HG02840 (cell line): ENCODE data around the gene MKRN2.

ENCODE experiments used
- ATAC-seq: cut with Tn5 transposase; IDR thresholded peaks from one replicate; pipeline ENCODE4 v1.9.1; 2021; ENCODE audit warnings: mild to moderate bottlenecking, moderate library complexity, moderate number of reproducible peaks; ENCODE audit not compliant: unreplicated experiment, low FRiP score

Gene MKRN2

GRCh38 chr3:12585181-12585580 lies 28.3 kb downstream of the MKRN2 start:
- ATAC-seq, result no peak

- ATAC-seq, result no peak
Measured at GRCh38 chr3:12585970-12586369, 29.1 kb downstream of the MKRN2 start.

- ATAC-seq, result no peak
Measured at GRCh38 chr3:12586403-12586802, 29.5 kb downstream of the MKRN2 start.

- no peak for ATAC-seq
Measured at GRCh38 chr3:12588039-12589009, 31.4 kb downstream of the MKRN2 start.

GRCh38 chr3:12590096-12590495 lies 33.2 kb downstream of the MKRN2 start:
- ATAC-seq, result no peak

- ATAC-seq, result no peak
Measured at GRCh38 chr3:12591456-12591855, 34.6 kb downstream of the MKRN2 start.

DNA sequence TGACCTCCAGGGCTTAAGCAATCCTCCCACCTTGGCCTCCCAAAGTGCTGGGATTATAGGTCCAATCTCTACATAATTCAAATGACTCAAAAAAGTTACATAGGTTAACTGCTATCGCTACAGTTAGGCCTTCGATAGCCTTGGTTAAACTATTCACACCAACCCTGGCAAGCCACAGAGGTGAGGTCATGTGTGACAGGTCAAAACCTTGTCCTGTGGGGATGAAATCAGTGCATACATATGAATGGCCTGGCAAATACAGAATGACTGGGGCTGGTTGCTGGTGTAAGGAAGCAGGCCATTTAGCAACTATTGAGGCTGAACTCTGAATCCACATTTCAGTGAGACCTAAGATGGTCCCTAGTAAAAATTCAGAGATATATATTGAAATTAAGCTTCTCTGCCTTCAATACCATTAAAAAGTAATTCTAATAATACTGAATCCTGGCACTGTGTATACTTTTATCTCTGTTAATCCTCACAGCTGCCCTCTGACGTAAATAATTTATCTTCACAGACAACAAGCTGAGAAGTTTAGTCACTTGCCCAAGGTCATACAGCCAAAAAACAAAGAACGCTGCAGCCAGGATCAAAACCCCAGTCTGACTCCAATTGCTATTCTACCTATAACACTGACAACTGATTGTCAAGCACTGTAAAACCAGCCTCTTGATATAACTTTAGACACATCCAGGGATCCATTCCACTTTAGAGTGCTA lies 35.3 kb downstream of the MKRN2 start:
- no peak for ATAC-seq

DNA sequence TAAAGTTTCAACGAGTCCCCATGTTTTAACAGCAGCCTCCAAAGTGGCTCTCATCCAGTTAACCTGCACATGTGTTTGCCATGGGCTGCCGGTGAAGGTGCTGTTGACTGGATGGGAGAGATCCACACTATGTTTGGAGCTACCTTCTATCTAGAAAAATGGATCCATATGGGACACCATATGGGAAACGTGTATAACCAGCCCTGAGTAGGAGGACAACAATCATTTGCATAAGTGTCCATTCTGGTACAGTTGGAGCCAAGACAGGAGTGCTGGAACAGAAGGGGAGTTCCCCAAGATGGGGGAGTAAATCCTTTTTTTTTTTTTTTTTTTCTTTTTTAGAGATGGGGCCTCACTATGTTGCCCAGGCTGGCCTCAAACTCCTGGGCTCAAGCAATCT lies 36.6 kb downstream of the MKRN2 start:
- ATAC-seq, result no peak

- ATAC-seq, result no peak
Measured at GRCh38 chr3:12598890-12599289, 42.0 kb downstream of the MKRN2 start.

DNA sequence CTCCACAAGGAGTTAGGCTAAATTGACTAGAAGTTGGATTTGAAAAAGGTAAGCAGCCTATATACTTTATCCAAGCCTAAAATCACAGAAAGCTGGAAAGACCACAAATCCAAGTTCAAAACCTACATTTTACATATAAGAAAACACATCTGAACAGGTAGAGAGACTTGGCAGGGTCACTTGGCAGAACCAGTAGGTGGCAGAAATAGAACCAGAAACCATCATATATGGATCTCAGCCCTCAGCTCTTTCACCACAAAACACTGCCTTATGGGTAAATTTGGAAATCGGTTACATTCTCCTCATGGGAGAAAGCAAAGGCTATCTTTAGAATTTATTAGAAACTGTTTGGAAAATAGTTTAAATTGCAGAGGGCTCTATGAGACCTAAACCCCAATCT lies 44.2 kb downstream of the MKRN2 start:
- ATAC-seq, result no peak

- ATAC-seq, result no peak
Measured at GRCh38 chr3:12603969-12604368, 47.1 kb downstream of the MKRN2 start.

DNA sequence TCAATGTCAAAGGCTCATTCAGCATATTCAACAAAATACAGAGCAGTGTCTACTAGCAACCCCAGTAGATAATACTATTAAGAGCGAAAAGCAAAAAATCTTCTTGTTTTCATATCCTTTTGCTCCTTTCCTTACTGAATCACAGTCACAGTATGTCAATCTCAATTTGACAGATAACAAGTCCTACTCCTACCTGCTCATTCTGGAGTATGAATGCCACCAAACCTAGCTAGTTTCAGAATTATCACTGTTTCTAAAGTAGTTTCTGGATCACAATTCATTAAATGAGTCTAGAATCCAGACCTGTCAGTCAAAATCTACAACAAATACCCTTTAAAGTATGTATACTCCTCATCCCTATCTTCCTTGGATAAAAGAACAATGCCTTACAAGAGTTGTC lies 51.5 kb downstream of the MKRN2 start:
- no peak for ATAC-seq

- no peak for ATAC-seq
Measured at GRCh38 chr3:12611117-12611516, 54.2 kb downstream of the MKRN2 start.

DNA sequence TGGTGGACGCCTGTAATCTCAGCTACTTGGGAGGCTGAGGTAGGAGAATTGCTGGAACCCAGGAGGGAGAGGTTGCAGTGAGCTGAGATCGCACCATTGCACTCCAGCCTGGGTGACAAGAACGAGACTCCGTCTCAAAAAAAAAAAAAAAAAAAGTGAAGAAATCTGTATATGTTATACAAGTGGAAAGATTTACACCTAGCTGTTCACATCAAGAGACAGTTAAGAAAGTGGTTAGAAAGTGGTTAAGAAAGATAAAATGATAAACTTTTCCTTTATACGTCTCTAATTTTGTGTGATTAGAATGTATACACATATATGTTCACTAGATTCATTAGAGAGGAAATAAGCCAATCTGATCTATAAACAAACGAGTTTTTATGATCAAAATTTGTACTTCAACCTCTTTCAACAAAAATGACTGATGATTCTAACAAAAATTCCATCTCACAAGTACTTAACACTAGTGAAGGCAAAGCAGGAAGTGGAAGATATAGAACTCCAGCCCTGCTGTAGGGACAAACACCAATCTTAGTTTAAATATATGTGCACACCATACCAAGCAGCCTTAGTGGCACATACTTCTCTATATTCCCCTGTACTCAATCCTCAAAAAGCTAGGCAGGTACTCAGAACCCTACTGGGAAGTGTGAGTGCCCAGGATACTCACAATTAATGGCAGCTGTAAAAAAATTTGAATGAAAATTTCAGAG lies 55.8 kb downstream of the MKRN2 start:
- no peak for ATAC-seq

- no peak for ATAC-seq
Measured at GRCh38 chr3:12613250-12613649, 56.4 kb downstream of the MKRN2 start.

DNA sequence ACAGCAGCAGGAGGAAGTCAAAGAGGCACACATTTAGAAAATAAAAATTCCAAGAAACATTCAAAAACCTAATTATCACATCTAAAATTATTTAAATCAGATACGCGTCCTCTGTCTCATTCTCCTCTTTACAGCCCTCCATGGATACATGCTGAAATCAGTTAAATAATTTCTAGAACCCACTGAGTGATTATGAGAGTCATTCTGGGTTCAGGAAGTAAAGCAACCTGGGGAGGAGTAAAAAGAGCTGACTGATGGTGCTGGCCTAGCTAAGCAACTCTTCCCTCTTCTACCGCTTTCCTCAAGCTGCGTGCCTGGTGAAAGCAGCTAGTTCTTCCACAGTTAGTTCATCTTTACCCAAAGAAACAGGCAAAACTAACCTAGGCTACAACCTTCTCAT lies 58.4 kb downstream of the MKRN2 start:
- no peak for ATAC-seq

- no peak for ATAC-seq
Measured at GRCh38 chr3:12618426-12618825, 61.5 kb downstream of the MKRN2 start.

DNA sequence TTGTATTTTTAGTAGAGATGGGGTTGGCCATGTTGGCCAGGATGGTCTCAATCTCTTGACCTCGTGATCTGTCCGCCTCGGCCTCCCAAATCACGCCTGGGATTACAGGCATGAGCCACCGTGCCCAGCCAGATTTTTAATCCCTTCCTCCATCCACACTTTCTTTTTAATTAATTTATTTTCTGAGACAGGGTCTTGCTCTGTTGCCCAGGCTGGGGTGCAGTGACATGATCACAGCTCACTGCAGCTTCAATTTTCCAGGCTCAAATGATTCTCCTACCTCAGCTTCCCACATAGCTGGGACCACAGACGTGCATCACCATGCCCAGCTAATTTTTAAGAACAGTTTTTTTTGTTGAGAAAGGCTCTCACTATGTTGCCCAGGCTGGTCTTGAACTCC lies 63.4 kb downstream of the MKRN2 start:
- no peak for ATAC-seq

GRCh38 chr3:12620729-12621128 lies 63.8 kb downstream of the MKRN2 start:
- no peak for ATAC-seq

DNA sequence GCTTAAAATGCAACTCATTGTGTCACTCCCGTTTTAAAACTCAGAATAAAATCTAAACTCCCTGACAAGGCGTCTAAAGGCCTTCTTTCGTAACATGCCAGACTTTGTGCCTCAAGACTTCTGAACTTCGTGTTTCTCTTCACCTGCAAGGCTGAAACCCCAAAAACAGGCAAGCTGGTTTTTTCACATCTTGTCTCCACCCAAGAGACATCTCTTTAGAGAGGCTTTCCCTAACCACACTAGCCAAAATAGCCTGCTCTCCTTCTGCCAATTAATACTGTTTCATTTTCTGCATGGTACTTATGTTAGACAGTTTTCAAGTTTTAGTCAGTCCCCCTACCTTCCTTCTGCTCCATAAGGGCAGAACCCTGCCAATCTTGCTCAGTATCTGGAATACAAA lies 65.4 kb downstream of the MKRN2 start:
- ATAC-seq, result no peak

DNA sequence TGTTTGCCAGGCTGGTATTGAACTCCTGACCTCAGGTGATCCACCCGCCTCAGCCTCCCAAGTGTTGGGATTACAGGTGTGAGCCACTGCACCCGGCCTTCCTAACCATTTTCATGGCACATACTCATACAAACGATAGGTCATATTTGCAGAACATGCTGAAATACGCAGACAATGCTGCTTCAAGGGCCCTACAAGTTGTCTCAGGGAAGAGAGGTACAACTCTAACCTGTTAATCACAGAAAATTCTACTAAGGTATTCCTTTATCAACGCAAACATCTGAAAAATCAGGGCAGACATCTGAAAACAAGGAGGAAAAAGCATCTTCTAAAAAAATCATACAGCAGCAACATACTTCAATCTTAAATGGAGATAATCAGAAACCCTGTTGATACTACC lies 67.2 kb downstream of the MKRN2 start:
- no peak for ATAC-seq
